Fibroblast of lung (primary cell): ENCODE measurements around the gene SULF2. TPM values are rescaled to one million over a fixed set of nuclear protein-coding genes. Genes with fewer than 3 reads are reported as not detected.

Experiments
- DNase-seq, 2 donors: peaks; one replicate each; pipeline versions ENCODE4 v3.0.0 to v3.0.0-alpha.2; 2010; ENCODE audit warnings: low read depth in 2 of 2
- H2AFZ ChIP-seq: 2 replicates; pipeline ENCODE4 v1.5.1; 2012; ENCODE audit warnings: low read length, control low read depth, inconsistent platforms
- H3K27ac ChIP-seq: 2 replicates; pipeline ENCODE4 v1.5.1; 2011; ENCODE audit warnings: low read length, control low read depth; ENCODE audit not compliant: insufficient read depth
- H3K27me3 ChIP-seq: 2 replicates; pipeline ENCODE4 v1.5.1; 2011; ENCODE audit warnings: mild to moderate bottlenecking, low read length; ENCODE audit not compliant: control insufficient read depth, insufficient read depth
- H3K36me3 ChIP-seq: 2 replicates; pipeline ENCODE4 v1.5.1; 2011; ENCODE audit warnings: low read length; ENCODE audit not compliant: control insufficient read depth, insufficient read depth
- H3K4me1 ChIP-seq: 2 replicates; pipeline ENCODE4 v1.5.1; 2011; ENCODE audit warnings: low read length; ENCODE audit not compliant: control insufficient read depth, insufficient read depth; ENCODE audit errors: extremely low read depth
- H3K4me2 ChIP-seq: 2 replicates; pipeline ENCODE4 v1.5.1; 2011; ENCODE audit warnings: low read length, control low read depth; ENCODE audit not compliant: insufficient read depth; ENCODE audit errors: extremely low read depth
- H3K4me3 ChIP-seq, 4 experiments: fragments of 200-600 bp in 1 of 4; sonication (generic) in 1 of 4; replicated peaks in 1 of 4; 2 replicates each; pipeline ENCODE4 v1.5.1; 2011 to 2016; ENCODE audit warnings: low read length in 4 of 4, low read depth in 3 of 4, mild to moderate bottlenecking in 3 of 4, control low read depth in 2 of 4, inconsistent platforms in 1 of 4, mixed read lengths in 1 of 4; ENCODE audit not compliant: insufficient read depth in 1 of 4; ENCODE audit errors: control extremely low read depth in 1 of 4
- H3K79me2 ChIP-seq: 2 replicates; pipeline ENCODE4 v1.5.1; 2012; ENCODE audit warnings: mild to moderate bottlenecking, low read length, inconsistent platforms; ENCODE audit not compliant: control insufficient read depth, insufficient read depth
- H3K9ac ChIP-seq: 2 replicates; pipeline ENCODE4 v1.5.1; 2011; ENCODE audit warnings: mild to moderate bottlenecking, low read length, control low read depth; ENCODE audit not compliant: insufficient read depth
- H3K9me3 ChIP-seq: 2 replicates; pipeline ENCODE4 v1.5.1; 2012; ENCODE audit warnings: low read depth, low read length; ENCODE audit not compliant: control insufficient read depth, insufficient read depth
- H4K20me1 ChIP-seq: 2 replicates; pipeline ENCODE4 v1.5.1; 2011; ENCODE audit warnings: low read length; ENCODE audit not compliant: control insufficient read depth, insufficient read depth; ENCODE audit errors: extremely low read depth
- EZH2 ChIP-seq: IDR thresholded peaks from 2 replicates; pipeline ENCODE4 v1.5.1; 2012; ENCODE audit warnings: low read length, control low read depth, mild to moderate bottlenecking; ENCODE audit errors: missing control alignments
- polyA plus RNA-seq, 2 donors: library from polyadenylated mRNA; depleted of rRNA in 1 of 2; stranded (reverse) in 1 of 2; unstranded in 1 of 2; fragments of >200 nt; gene quantifications; 2 replicates each; pipeline ENCODE4 v1.2.1, GENCODE V29; 2011 to 2012; ENCODE audit warnings: missing spikeins in 1 of 2
- total RNA-seq: library from RNA; depleted of rRNA; stranded (reverse); fragments of >200 nt; gene quantifications from 2 replicates; pipeline ENCODE4 v1.2.1, GENCODE V29; 2014
- TF ChIP-seq, protein P1 (sequence below), 2 donors: IDR thresholded peaks in 1 of 2; conservative IDR thresholded peaks in 1 of 2; 1 replicate in 1 of 2; 2 replicates in 1 of 2; pipeline ENCODE4 v1.5.1; 2011 to 2012; ENCODE audit warnings: low read length in 2 of 2, control low read depth in 1 of 2, inconsistent platforms in 1 of 2, low read depth in 1 of 2, mild to moderate bottlenecking in 1 of 2

SULF2 gene
- total and polyA plus RNA-seq, 2 donors (not counting 1 experiment from before 2014, with no cell fraction given), result 0.26 to 9.6 TPM

DNA sequence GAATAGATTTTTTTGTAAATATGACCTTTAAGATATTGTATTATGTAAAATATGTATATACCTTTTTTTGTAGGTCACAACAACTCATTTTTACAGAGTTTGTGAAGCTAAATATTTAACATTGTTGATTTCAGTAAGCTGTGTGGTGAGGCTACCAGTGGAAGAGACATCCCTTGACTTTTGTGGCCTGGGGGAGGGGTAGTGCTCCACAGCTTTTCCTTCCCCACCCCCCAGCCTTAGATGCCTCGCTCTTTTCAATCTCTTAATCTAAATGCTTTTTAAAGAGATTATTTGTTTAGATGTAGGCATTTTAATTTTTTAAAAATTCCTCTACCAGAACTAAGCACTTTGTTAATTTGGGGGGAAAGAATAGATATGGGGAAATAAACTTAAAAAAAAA lies 130.9 kb downstream of the SULF2 start:
- H4K20me1 ChIP-seq, result no peaks in the 10 kb centered on the region

DNA sequence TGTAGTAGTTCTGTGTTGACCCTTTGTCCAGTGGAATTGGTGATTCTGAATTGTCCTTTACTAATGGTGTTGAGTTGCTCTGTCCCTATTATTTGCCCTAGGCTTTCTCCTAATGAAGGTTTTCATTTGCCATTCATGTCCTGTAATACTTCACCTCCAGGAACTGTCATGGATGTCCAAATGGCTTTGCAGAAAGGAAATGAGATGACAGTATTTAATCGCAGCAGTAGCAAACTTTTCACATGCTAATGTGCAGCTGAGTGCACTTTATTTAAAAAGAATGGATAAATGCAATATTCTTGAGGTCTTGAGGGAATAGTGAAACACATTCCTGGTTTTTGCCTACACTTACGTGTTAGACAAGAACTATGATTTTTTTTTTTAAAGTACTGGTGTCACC lies 131.4 kb downstream of the SULF2 start:
- Histone ChIP-seq H2AFZ (no peak overlapping the region), H4K20me1 (no peaks in the 10 kb centered on the region), H3K4me1 (no peaks in the 10 kb centered on the region), H3K4me2 (no peak overlapping the region), H3K4me3 (no peak overlapping the region), H3K27me3 (no peaks in the 10 kb centered on the region), H3K27ac (no peak overlapping the region), H3K9me3 (no peaks in the 10 kb centered on the region), H3K9ac (no peak overlapping the region), H3K79me2 (no peaks in the 10 kb centered on the region), H3K36me3 (peaks cover 3% of the 10 kb centered on the region)
- no peak for DNase-seq
- TF ChIP-seq, protein P1, sequence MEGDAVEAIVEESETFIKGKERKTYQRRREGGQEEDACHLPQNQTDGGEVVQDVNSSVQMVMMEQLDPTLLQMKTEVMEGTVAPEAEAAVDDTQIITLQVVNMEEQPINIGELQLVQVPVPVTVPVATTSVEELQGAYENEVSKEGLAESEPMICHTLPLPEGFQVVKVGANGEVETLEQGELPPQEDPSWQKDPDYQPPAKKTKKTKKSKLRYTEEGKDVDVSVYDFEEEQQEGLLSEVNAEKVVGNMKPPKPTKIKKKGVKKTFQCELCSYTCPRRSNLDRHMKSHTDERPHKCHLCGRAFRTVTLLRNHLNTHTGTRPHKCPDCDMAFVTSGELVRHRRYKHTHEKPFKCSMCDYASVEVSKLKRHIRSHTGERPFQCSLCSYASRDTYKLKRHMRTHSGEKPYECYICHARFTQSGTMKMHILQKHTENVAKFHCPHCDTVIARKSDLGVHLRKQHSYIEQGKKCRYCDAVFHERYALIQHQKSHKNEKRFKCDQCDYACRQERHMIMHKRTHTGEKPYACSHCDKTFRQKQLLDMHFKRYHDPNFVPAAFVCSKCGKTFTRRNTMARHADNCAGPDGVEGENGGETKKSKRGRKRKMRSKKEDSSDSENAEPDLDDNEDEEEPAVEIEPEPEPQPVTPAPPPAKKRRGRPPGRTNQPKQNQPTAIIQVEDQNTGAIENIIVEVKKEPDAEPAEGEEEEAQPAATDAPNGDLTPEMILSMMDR (conservative IDR thresholded peaks at IDR 0.05 in 1 of 2, IDR thresholded peaks at IDR 0.05 in 1 of 2; ENCODE audit: low read depth in 1 of 2, low read length in 2 of 2), result no peak
- no peak for TF ChIP-seq EZH2

More for the DNA sequence above, 130.9 kb downstream of the SULF2 start:
- H3K4me3 ChIP-seq, result no peak overlapping the region
- H3K9me3 ChIP-seq, result no peaks in the 10 kb centered on the region
- TF ChIP-seq, protein P1 (conservative IDR thresholded peaks at IDR 0.05 in 1 of 2, IDR thresholded peaks at IDR 0.05 in 1 of 2; ENCODE audit: low read depth in 1 of 2, low read length in 2 of 2), result no peak
- no peak for TF ChIP-seq EZH2
- no peak for DNase-seq
- no peak overlapping the region for H3K4me2 ChIP-seq
- H3K79me2 ChIP-seq, result no peaks in the 10 kb centered on the region
- H3K36me3 ChIP-seq, result peaks cover 3% of the 10 kb centered on the region
- H2AFZ ChIP-seq, result no peak overlapping the region
- H3K27me3 ChIP-seq, result no peaks in the 10 kb centered on the region
- no peak overlapping the region for H3K27ac ChIP-seq
- H3K9ac ChIP-seq, result no peak overlapping the region
- no peaks in the 10 kb centered on the region for H3K4me1 ChIP-seq

DNA sequence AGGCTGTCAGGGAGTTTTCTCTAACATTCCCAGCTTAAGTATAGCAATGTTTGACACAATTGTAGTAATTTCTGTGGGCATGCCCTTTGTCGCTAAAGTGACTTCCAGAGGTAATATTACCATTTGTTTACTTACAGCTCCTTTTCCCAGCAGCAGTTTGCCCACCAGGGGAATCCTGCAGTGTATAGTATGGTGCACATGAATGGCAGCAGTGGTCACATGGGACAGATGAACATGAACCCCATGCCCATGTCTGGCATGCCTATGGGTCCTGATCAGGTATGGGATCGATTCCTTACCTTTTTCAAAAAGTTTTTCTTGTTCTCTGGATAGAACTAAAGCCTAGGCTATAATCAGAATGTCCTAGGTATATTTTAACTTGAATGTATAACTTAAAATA lies 132.5 kb downstream of the SULF2 start:
- DNase-seq, result no peak
- TF ChIP-seq, protein P1 (conservative IDR thresholded peaks at IDR 0.05 in 1 of 2, IDR thresholded peaks at IDR 0.05 in 1 of 2; ENCODE audit: low read depth in 1 of 2, low read length in 2 of 2), result no peak
- TF ChIP-seq EZH2, result no peak

More for the DNA sequence above, 132.5 kb downstream of the SULF2 start:
- Histone ChIP-seq H3K27ac (no peak overlapping the region), H3K9me3 (no peaks in the 10 kb centered on the region), H3K36me3 (peaks cover 3% of the 10 kb centered on the region), H3K27me3 (no peaks in the 10 kb centered on the region), H3K4me3 (no peak overlapping the region), H3K4me1 (no peaks in the 10 kb centered on the region), H3K9ac (no peak overlapping the region), H3K4me2 (no peak overlapping the region), H3K79me2 (no peaks in the 10 kb centered on the region), H2AFZ (no peak overlapping the region), H4K20me1 (no peaks in the 10 kb centered on the region)
